HEK293 (cell line): ENCODE results near the gene SH3GLB2.
A peak's percentile ranks its signal among the peaks of the same experiment; 100 is the strongest.

Experiments
- BCL11B ChIP-seq: fragments of 450-650 bp; formaldehyde crosslinking; IDR thresholded peaks from 2 replicates; pipeline ENCODE4 v1.5.1; 2016; ENCODE audit warnings: low read depth, missing biosample characterization, missing genetic modification characterization
- KLF9 ChIP-seq: fragments of 450-650 bp; formaldehyde crosslinking; IDR thresholded peaks from 2 replicates; pipeline ENCODE4 v1.5.1; 2016; ENCODE audit warnings: missing biosample characterization, missing genetic modification characterization, low read depth
- MZF1 ChIP-seq: fragments of 450-650 bp; formaldehyde crosslinking; IDR thresholded peaks from 2 replicates; pipeline ENCODE4 v1.5.1; 2017; ENCODE audit warnings: missing biosample characterization, missing genetic modification characterization, borderline replicate concordance
- REST ChIP-seq: fragments of 450-650 bp; formaldehyde crosslinking; IDR thresholded peaks from 2 replicates; pipeline ENCODE4 v1.5.1; 2016; ENCODE audit warnings: missing biosample characterization, missing genetic modification characterization
- TRIM28 ChIP-seq: IDR thresholded peaks from 2 replicates; pipeline ENCODE4 v1.6.1; 2011; ENCODE audit warnings: low read length, control low read depth, borderline replicate concordance
- YY1 ChIP-seq: fragments of 450-650 bp; formaldehyde crosslinking; IDR thresholded peaks from 2 replicates; pipeline ENCODE4 v1.5.1; 2018; ENCODE audit warnings: missing biosample characterization, missing genetic modification characterization
- ZNF404 ChIP-seq: fragments of 450-650 bp; formaldehyde crosslinking; IDR thresholded peaks from 2 replicates; pipeline ENCODE4 v1.5.1; 2017; ENCODE audit warnings: missing biosample characterization, missing genetic modification characterization
- ZNF513 ChIP-seq: fragments of 450-650 bp; IDR thresholded peaks from 2 replicates; pipeline ENCODE4 v1.5.1; 2018; ENCODE audit warnings: missing biosample characterization, missing genetic modification characterization
- ZNF596 ChIP-seq: fragments of 450-650 bp; IDR thresholded peaks from 2 replicates; pipeline ENCODE4 v1.5.0; 2018; ENCODE audit warnings: missing biosample characterization, mild to moderate bottlenecking, missing genetic modification characterization, moderate library complexity
- ZNF670 ChIP-seq: fragments of 450-650 bp; formaldehyde crosslinking; IDR thresholded peaks from 2 replicates; pipeline ENCODE4 v1.5.1; 2016; ENCODE audit warnings: missing biosample characterization, missing genetic modification characterization, low read depth
- ZNF777 ChIP-seq: fragments of 450-650 bp; formaldehyde crosslinking; IDR thresholded peaks from 2 replicates; pipeline ENCODE4 v1.5.1; 2017; ENCODE audit warnings: missing biosample characterization, missing genetic modification characterization, borderline replicate concordance
- TF ChIP-seq, protein P1 (sequence below): fragments of 450-650 bp; formaldehyde crosslinking; IDR thresholded peaks from 2 replicates; pipeline ENCODE4 v1.5.1; 2016; ENCODE audit warnings: missing biosample characterization, missing genetic modification characterization
- TF ChIP-seq, protein P2 (sequence below): fragments of 450-650 bp; formaldehyde crosslinking; IDR thresholded peaks from 2 replicates; pipeline ENCODE4 v1.5.1; 2016; ENCODE audit warnings: missing biosample characterization, missing genetic modification characterization
- TF ChIP-seq, protein P3 (sequence below): fragments of 450-650 bp; formaldehyde crosslinking; IDR thresholded peaks from 2 replicates; pipeline ENCODE4 v1.5.1; 2016; ENCODE audit warnings: missing biosample characterization, missing genetic modification characterization

- TF ChIP-seq MZF1 (tag by site-specific recombination) (no peak), ZNF596 (no peak), ZNF513 (no peak), ZNF670 (no peak), ZNF404 (tag by site-specific recombination) (no peak), REST (no peak), ZNF777 (tag by site-specific recombination) (no peak), KLF9 (tag by site-specific recombination) (peak; percentile 25; the same call in 1 of the 2 replicates), TRIM28 (no peak), BCL11B (tag by site-specific recombination) (no peak), YY1 (tag by site-specific recombination) (no peak)
- TF ChIP-seq, protein P1, sequence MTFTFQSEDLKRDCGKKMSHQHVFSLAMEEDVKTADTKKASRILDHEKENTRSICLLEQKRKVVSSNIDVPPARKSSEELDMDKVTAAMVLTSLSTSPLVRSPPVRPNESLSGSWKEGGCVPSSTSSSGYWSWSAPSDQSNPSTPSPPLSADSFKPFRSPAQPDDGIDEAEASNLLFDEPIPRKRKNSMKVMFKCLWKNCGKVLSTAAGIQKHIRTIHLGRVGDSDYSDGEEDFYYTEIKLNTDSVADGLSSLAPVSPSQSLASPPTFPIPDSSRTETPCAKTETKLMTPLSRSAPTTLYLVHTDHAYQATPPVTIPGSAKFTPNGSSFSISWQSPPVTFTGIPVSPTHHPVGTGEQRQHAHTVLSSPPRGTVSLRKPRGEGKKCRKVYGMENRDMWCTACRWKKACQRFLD (tag by site-specific recombination), result no peak
- TF ChIP-seq, protein P2, sequence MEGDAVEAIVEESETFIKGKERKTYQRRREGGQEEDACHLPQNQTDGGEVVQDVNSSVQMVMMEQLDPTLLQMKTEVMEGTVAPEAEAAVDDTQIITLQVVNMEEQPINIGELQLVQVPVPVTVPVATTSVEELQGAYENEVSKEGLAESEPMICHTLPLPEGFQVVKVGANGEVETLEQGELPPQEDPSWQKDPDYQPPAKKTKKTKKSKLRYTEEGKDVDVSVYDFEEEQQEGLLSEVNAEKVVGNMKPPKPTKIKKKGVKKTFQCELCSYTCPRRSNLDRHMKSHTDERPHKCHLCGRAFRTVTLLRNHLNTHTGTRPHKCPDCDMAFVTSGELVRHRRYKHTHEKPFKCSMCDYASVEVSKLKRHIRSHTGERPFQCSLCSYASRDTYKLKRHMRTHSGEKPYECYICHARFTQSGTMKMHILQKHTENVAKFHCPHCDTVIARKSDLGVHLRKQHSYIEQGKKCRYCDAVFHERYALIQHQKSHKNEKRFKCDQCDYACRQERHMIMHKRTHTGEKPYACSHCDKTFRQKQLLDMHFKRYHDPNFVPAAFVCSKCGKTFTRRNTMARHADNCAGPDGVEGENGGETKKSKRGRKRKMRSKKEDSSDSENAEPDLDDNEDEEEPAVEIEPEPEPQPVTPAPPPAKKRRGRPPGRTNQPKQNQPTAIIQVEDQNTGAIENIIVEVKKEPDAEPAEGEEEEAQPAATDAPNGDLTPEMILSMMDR, result no peak
- TF ChIP-seq, protein P3, sequence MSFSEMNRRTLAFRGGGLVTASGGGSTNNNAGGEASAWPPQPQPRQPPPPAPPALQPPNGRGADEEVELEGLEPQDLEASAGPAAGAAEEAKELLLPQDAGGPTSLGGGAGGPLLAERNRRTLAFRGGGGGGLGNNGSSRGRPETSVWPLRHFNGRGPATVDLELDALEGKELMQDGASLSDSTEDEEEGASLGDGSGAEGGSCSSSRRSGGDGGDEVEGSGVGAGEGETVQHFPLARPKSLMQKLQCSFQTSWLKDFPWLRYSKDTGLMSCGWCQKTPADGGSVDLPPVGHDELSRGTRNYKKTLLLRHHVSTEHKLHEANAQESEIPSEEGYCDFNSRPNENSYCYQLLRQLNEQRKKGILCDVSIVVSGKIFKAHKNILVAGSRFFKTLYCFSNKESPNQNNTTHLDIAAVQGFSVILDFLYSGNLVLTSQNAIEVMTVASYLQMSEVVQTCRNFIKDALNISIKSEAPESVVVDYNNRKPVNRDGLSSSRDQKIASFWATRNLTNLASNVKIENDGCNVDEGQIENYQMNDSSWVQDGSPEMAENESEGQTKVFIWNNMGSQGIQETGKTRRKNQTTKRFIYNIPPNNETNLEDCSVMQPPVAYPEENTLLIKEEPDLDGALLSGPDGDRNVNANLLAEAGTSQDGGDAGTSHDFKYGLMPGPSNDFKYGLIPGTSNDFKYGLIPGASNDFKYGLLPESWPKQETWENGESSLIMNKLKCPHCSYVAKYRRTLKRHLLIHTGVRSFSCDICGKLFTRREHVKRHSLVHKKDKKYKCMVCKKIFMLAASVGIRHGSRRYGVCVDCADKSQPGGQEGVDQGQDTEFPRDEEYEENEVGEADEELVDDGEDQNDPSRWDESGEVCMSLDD (tag by site-specific recombination), result no peak
These were observed 43.5 kb upstream of the SH3GLB2 start for GRCh38 chr9:129071526-129072126.
